Astrocyte (in vitro differentiated cells and primary cell): Measurements from ENCODE around the gene ZNF3. TPM values are rescaled to one million over a fixed set of nuclear protein-coding genes. Genes with fewer than 3 reads are reported as not detected.

Experiments used
- DNase-seq: peaks from one replicate; pipeline ENCODE4 v3.0.0-alpha.2; 2010; ENCODE audit warnings: low read depth
- FAIRE-seq: peaks from 2 replicates; lab custom pipeline; 2011; peaks lifted over from hg19 to GRCh38; lab: Jason Lieb, UNC
- H2AFZ ChIP-seq: 2 replicates; pipeline ENCODE4 v1.6.0; 2012; ENCODE audit warnings: low read depth, low read length, inconsistent platforms
- H3K27ac ChIP-seq: 2 replicates; pipeline ENCODE4 v1.5.1; 2011; ENCODE audit warnings: low read depth, low read length, inconsistent platforms
- H3K27me3 ChIP-seq: 2 replicates; pipeline ENCODE4 v1.6.0; 2011; ENCODE audit warnings: low read length, inconsistent platforms; ENCODE audit not compliant: insufficient read depth
- H3K36me3 ChIP-seq: 2 replicates; pipeline ENCODE4 v1.5.1; 2011; ENCODE audit warnings: low read length, inconsistent platforms; ENCODE audit not compliant: insufficient read depth
- H3K4me1 ChIP-seq: 2 replicates; pipeline ENCODE4 v1.5.1; 2011; ENCODE audit warnings: low read length, inconsistent platforms; ENCODE audit not compliant: insufficient read depth
- H3K4me2 ChIP-seq: 2 replicates; pipeline ENCODE4 v1.6.0; 2012; ENCODE audit warnings: low read length, inconsistent platforms
- H3K4me3 ChIP-seq: 2 replicates; pipeline ENCODE4 v1.5.1; 2011; ENCODE audit warnings: low read depth, mild to moderate bottlenecking, low read length, inconsistent platforms; ENCODE audit not compliant: insufficient read depth
- H3K79me2 ChIP-seq: 2 replicates; pipeline ENCODE4 v1.6.0; 2012; ENCODE audit warnings: mild to moderate bottlenecking, low read length, inconsistent platforms; ENCODE audit not compliant: insufficient read depth
- H3K9ac ChIP-seq: 2 replicates; pipeline ENCODE4 v1.6.0; 2012; ENCODE audit warnings: mild to moderate bottlenecking, low read length, inconsistent platforms
- H3K9me3 ChIP-seq: 2 replicates; pipeline ENCODE4 v1.5.1; 2012; ENCODE audit warnings: low read depth, mild to moderate bottlenecking, low read length, inconsistent platforms; ENCODE audit not compliant: insufficient read depth
- H4K20me1 ChIP-seq: 2 replicates; pipeline ENCODE4 v1.6.0; 2012; ENCODE audit warnings: low read length, inconsistent platforms; ENCODE audit not compliant: insufficient read depth
- H3K27ac Mint-ChIP-seq: one replicate; pipeline ENCODE4 v1.8.0; 2021; ENCODE audit warnings: mild to moderate bottlenecking, mixed read lengths; ENCODE audit not compliant: unreplicated experiment
- H3K27me3 Mint-ChIP-seq: one replicate; pipeline ENCODE4 v1.8.0; 2021; ENCODE audit warnings: low read depth, mixed read lengths; ENCODE audit not compliant: unreplicated experiment
- H3K36me3 Mint-ChIP-seq: one replicate; pipeline ENCODE4 v1.8.0; 2021; ENCODE audit warnings: low read depth, mixed read lengths; ENCODE audit not compliant: unreplicated experiment
- H3K4me1 Mint-ChIP-seq: one replicate; pipeline ENCODE4 v1.8.0; 2021; ENCODE audit warnings: low read depth, mixed read lengths; ENCODE audit not compliant: unreplicated experiment
- H3K4me3 Mint-ChIP-seq: one replicate; pipeline ENCODE4 v1.8.0; 2021; ENCODE audit warnings: mild to moderate bottlenecking, moderate library complexity, mixed read lengths; ENCODE audit not compliant: unreplicated experiment
- H3K9me3 Mint-ChIP-seq: one replicate; pipeline ENCODE4 v1.8.0; 2021; ENCODE audit warnings: mild to moderate bottlenecking, mixed read lengths; ENCODE audit not compliant: unreplicated experiment
- CTCF ChIP-seq: IDR thresholded peaks from 2 replicates; pipeline ENCODE4 v1.5.1; 2011; ENCODE audit warnings: low read depth, mild to moderate bottlenecking, inconsistent platforms, low read length, moderate library complexity; ENCODE audit not compliant: insufficient read depth
- EZH2 ChIP-seq: IDR thresholded peaks from 2 replicates; pipeline ENCODE4 v1.6.1; 2012; ENCODE audit warnings: mild to moderate bottlenecking, low read length, inconsistent platforms; ENCODE audit not compliant: insufficient read depth
- total RNA-seq: library from RNA; stranded (reverse); gene quantifications from 2 replicates; pipeline ENCODE4 v1.2.1, GENCODE V29; 2021

ZNF3 gene
- total RNA-seq, 1 donor from 2014 or later, result 24.0 TPM

GRCh38 chr7:100072462-100072861 is 9.1 kb downstream of the ZNF3 start:
- no peak overlapping the region for H3K9ac ChIP-seq
- peaks cover 41% of the 10 kb centered on the region for H3K9me3 Mint-ChIP-seq

DNA sequence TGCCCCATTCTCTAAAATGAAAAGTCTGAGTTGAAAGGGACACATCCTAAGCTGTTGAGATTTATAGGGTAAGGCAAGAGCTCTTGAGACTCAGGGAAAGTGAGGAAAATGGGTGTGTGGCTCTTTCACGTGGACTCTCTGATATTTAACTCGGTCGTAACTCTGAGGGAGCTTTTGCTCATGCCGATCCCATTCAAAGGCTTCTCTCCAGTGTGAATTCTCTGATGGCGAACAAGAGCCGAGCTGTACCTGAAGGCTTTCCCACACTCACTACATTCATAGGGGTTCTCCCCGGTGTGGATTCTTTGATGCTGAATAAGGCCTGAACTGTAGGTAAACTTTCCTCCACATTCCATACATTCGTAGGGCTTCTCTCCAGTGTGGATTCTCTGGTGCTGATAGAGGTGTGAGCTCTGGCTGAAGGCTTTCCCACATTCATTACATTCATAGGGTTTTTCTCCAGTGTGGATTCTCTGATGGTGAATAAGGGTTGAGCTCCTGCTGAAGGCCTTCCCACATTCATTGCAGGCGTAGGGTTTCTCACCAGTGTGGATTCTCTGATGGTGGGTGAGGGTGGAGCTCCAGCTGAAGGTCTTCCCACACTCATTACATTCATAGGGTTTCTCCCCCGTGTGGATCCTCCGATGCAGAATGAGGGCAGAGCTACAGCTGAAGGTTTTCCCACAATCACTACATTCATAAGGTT is 10.4 kb downstream of the ZNF3 start:
- Histone ChIP-seq H3K27ac (no peak overlapping the region), H3K36me3 (peaks cover 65% of the 10 kb centered on the region), H3K4me2 (no peak overlapping the region), H4K20me1 (peaks cover 22% of the 10 kb centered on the region), H3K9me3 (peaks cover 51% of the 10 kb centered on the region), H3K4me1 (no peaks in the 10 kb centered on the region), H2AFZ (no peak overlapping the region), H3K79me2 (peaks cover 31% of the 10 kb centered on the region), H3K9ac (no peak overlapping the region), H3K4me3 (peak overlapping the region; percentile 3), H3K27me3 (no peaks in the 10 kb centered on the region)
- Mint-ChIP-seq H3K4me3 (no peak overlapping the region), H3K27me3 (no peaks in the 10 kb centered on the region), H3K4me1 (no peaks in the 10 kb centered on the region), H3K9me3 (peaks cover 41% of the 10 kb centered on the region), H3K36me3 (peaks cover 59% of the 10 kb centered on the region), H3K27ac (no peak overlapping the region)
- no peak for FAIRE-seq
- DNase-seq, result no peak
- no peak for TF ChIP-seq CTCF
- no peak for TF ChIP-seq EZH2

More at GRCh38 chr7:100072462-100072861, 9.1 kb downstream of the ZNF3 start:
- peaks cover 76% of the 10 kb centered on the region for H3K36me3 ChIP-seq
- H4K20me1 ChIP-seq, result peaks cover 32% of the 10 kb centered on the region
- no peak overlapping the region for H3K4me3 ChIP-seq
- peaks cover 68% of the 10 kb centered on the region for H3K36me3 Mint-ChIP-seq
- DNase-seq (no peak), FAIRE-seq (no peak)
- H2AFZ ChIP-seq, result no peak overlapping the region
- peaks cover 4% of the 10 kb centered on the region for H3K4me1 Mint-ChIP-seq
- H3K27me3 ChIP-seq, result no peaks in the 10 kb centered on the region
- H3K27ac ChIP-seq, result no peak overlapping the region
- H3K4me3 Mint-ChIP-seq, result no peak overlapping the region
- no peak overlapping the region for H3K4me2 ChIP-seq
- H3K27ac Mint-ChIP-seq, result no peak overlapping the region
- H3K79me2 ChIP-seq, result peaks cover 44% of the 10 kb centered on the region
- peaks cover 54% of the 10 kb centered on the region for H3K9me3 ChIP-seq
- TF ChIP-seq CTCF (no peak), EZH2 (no peak)
- H3K27me3 Mint-ChIP-seq, result no peaks in the 10 kb centered on the region
- H3K4me1 ChIP-seq, result no peaks in the 10 kb centered on the region

- Mint-ChIP-seq H3K27ac (no peak overlapping the region), H3K4me3 (no peak overlapping the region), H3K36me3 (peaks cover 52% of the 10 kb centered on the region), H3K4me1 (no peaks in the 10 kb centered on the region), H3K27me3 (no peaks in the 10 kb centered on the region), H3K9me3 (peaks cover 41% of the 10 kb centered on the region)
- H3K27ac ChIP-seq, result no peak overlapping the region
- peaks cover 19% of the 10 kb centered on the region for H3K79me2 ChIP-seq
- H3K4me3 ChIP-seq, result peak overlapping the region; percentile 3
- FAIRE-seq, result no peak
- TF ChIP-seq EZH2 (no peak), CTCF (no peak)
- H3K27me3 ChIP-seq, result no peaks in the 10 kb centered on the region
- H3K4me2 ChIP-seq, result no peak overlapping the region
- H3K9me3 ChIP-seq, result peaks cover 55% of the 10 kb centered on the region
- no peak overlapping the region for H2AFZ ChIP-seq
- peaks cover 18% of the 10 kb centered on the region for H4K20me1 ChIP-seq
- no peaks in the 10 kb centered on the region for H3K4me1 ChIP-seq
- DNase-seq, result no peak
- H3K9ac ChIP-seq, result no peak overlapping the region
- H3K36me3 ChIP-seq, result peaks cover 58% of the 10 kb centered on the region
These were observed 11.5 kb downstream of the ZNF3 start for GRCh38 chr7:100069991-100070390.
